GM19467 (cell line): Measurements from ENCODE around the gene NLRP9.
A peak's percentile ranks its signal among the peaks of the same experiment; 100 is the strongest.

Experiments used
- ATAC-seq: cut with Tn5 transposase; IDR thresholded peaks from one replicate; pipeline ENCODE4 v1.9.1; 2021; ENCODE audit warnings: mild to moderate bottlenecking, moderate library complexity; ENCODE audit not compliant: unreplicated experiment

Gene NLRP9

GRCh38 chr19:55674841-55675660 lies 63.2 kb downstream of the NLRP9 start, which contains the start of gene EPN1:
EPN1 (plus strand) TSS chr19:55675226; CDS start chr19:55678628, 3,402 bp downstream.
- peak; percentile 65 for ATAC-seq

GRCh38 chr19:55674459-55674840 lies 63.8 kb downstream of the NLRP9 start:
- no peak for ATAC-seq

GRCh38 chr19:55673889-55674288 lies 64.3 kb downstream of the NLRP9 start:
- ATAC-seq = no peak

- no peak for ATAC-seq
Measured at GRCh38 chr19:55673465-55673864, 64.7 kb downstream of the NLRP9 start.

- no peak for ATAC-seq
Measured at GRCh38 chr19:55672418-55672817, 65.8 kb downstream of the NLRP9 start.

- ATAC-seq = no peak
Measured at GRCh38 chr19:55671054-55671378, 67.2 kb downstream of the NLRP9 start.

- ATAC-seq = no peak
Measured at GRCh38 chr19:55670280-55671053, 67.7 kb downstream of the NLRP9 start.

GRCh38 chr19:55669418-55670279 lies 68.6 kb downstream of the NLRP9 start:
- ATAC-seq = no peak

GRCh38 chr19:55668603-55669348 lies 69.4 kb downstream of the NLRP9 start:
- no peak for ATAC-seq

GRCh38 chr19:55667958-55668357 lies 70.2 kb downstream of the NLRP9 start:
- no peak for ATAC-seq

GRCh38 chr19:55667511-55667910 lies 70.7 kb downstream of the NLRP9 start:
- no peak for ATAC-seq

GRCh38 chr19:55667006-55667381 lies 71.2 kb downstream of the NLRP9 start:
- no peak for ATAC-seq

GRCh38 chr19:55666343-55667005 lies 71.7 kb downstream of the NLRP9 start:
- no peak for ATAC-seq

GRCh38 chr19:55663846-55664536 lies 74.2 kb downstream of the NLRP9 start:
- no peak for ATAC-seq

- ATAC-seq = no peak
Measured at GRCh38 chr19:55661826-55662225, 76.4 kb downstream of the NLRP9 start.

GRCh38 chr19:55660991-55661390 lies 77.2 kb downstream of the NLRP9 start:
- ATAC-seq = no peak

GRCh38 chr19:55660404-55660803 lies 77.8 kb downstream of the NLRP9 start:
- ATAC-seq = no peak

GRCh38 chr19:55659822-55660221 lies 78.4 kb downstream of the NLRP9 start:
- ATAC-seq = no peak

GRCh38 chr19:55658846-55659459 lies 79.2 kb downstream of the NLRP9 start:
- ATAC-seq = no peak
